ENCODE measurements around the gene ZNF423.

ZNF423 gene

GRCh38 chr16:49473131-49473530 is 382.8 kb downstream of the ZNF423 start:
- TF ChIP-seq CTCF (IDR thresholded peaks at IDR 0.05), result no peak
- Histone ChIP-seq H3K36me3 (no peaks in the 10 kb centered on the region), H3K9me3 (no peaks in the 10 kb centered on the region), H3K4me1 (peaks cover 0 to 3% (median under 1%) of the 10 kb centered on the region in 4 donors), H3K27me3 (peaks cover 0 to 5% of the 10 kb centered on the region in 2 donors), H3K27ac (no peak overlapping the region), H3K4me3 (no peak overlapping the region)
- intact Hi-C loops (cut with DNase I; ENCODE audit: low total_unique reads), result no loop called here
- peak in 1 of 2 donors; percentile 32 for DNase-seq

- Histone ChIP-seq H3K27ac (no peak overlapping the region), H3K4me3 (no peak overlapping the region), H3K9me3 (no peaks in the 10 kb centered on the region), H3K27me3 (peaks cover 0 to 5% of the 10 kb centered on the region in 2 donors), H3K36me3 (no peaks in the 10 kb centered on the region), H3K4me1 (no peaks in the 10 kb centered on the region)
- intact Hi-C loops (cut with DNase I; ENCODE audit: low total_unique reads), result no loop called here
- peak; percentile 18 to 58 for DNase-seq
- no peak for TF ChIP-seq CTCF (IDR thresholded peaks at IDR 0.05)
These were observed 383.3 kb downstream of the ZNF423 start for GRCh38 chr16:49472598-49472997.

GRCh38 chr16:49471038-49471727 is 384.7 kb downstream of the ZNF423 start:
- Histone ChIP-seq H3K36me3 (no peaks in the 10 kb centered on the region), H3K9me3 (no peaks in the 10 kb centered on the region), H3K4me1 (no peaks in the 10 kb centered on the region), H3K27ac (no peak overlapping the region), H3K27me3 (no peaks in the 10 kb centered on the region), H3K4me3 (no peak overlapping the region)
- DNase-seq, result no peak
- no peak for TF ChIP-seq CTCF (IDR thresholded peaks at IDR 0.05)
- intact Hi-C loops (cut with DNase I; ENCODE audit: low total_unique reads), result no loop called here

GRCh38 chr16:49470513-49470991 is 385.4 kb downstream of the ZNF423 start:
- no peak overlapping the region for H3K4me3 ChIP-seq
- TF ChIP-seq CTCF (IDR thresholded peaks at IDR 0.05), result no peak
- no peaks in the 10 kb centered on the region for H3K36me3 ChIP-seq
- no peak overlapping the region for H3K27ac ChIP-seq
- DNase-seq, result peak in 1 of 2 donors; percentile 23
- no peaks in the 10 kb centered on the region for H3K9me3 ChIP-seq
- intact Hi-C loops (cut with DNase I; ENCODE audit: low total_unique reads), result no loop called here
- H3K27me3 ChIP-seq, result no peaks in the 10 kb centered on the region
- H3K4me1 ChIP-seq, result no peaks in the 10 kb centered on the region

- H3K27ac ChIP-seq, result no peak overlapping the region
- no peak for TF ChIP-seq CTCF (IDR thresholded peaks at IDR 0.05)
- H3K4me1 ChIP-seq, result no peaks in the 10 kb centered on the region
- no peaks in the 10 kb centered on the region for H3K9me3 ChIP-seq
- H3K36me3 ChIP-seq, result no peaks in the 10 kb centered on the region
- H3K4me3 ChIP-seq, result no peak overlapping the region
- intact Hi-C loops (cut with DNase I; ENCODE audit: low total_unique reads), result no loop called here
- DNase-seq, result peak; percentile 10 to 33
- H3K27me3 ChIP-seq, result peaks cover 0 to 3% of the 10 kb centered on the region in 2 donors
These were observed 385.9 kb downstream of the ZNF423 start for GRCh38 chr16:49469930-49470451.

All from tibial artery (tissue), 4 donors.